Keratinocyte (primary cell): Measurements from ENCODE around the gene HOXC11. TPM values are rescaled to one million over a fixed set of nuclear protein-coding genes. Genes with fewer than 3 reads are reported as not detected.
A peak's percentile ranks its signal among the peaks of the same experiment; 100 is the strongest.

Experiments
- DNase-seq: peaks from one replicate; pipeline ENCODE4 v3.0.0-alpha.2; 2011; ENCODE audit warnings: low read depth, missing footprints, low spot score
- FAIRE-seq: peaks from 2 replicates; lab custom pipeline; 2011; peaks lifted over from hg19 to GRCh38; lab: Jason Lieb, UNC
- H2AFZ ChIP-seq: 2 replicates; pipeline ENCODE4 v1.6.0; 2012; ENCODE audit warnings: low read length, control low read depth, inconsistent platforms; ENCODE audit not compliant: control insufficient read depth
- H3K27ac ChIP-seq: 2 replicates; pipeline ENCODE4 v1.5.1; 2011; ENCODE audit warnings: low read length; ENCODE audit not compliant: control insufficient read depth, insufficient read depth
- H3K27me3 ChIP-seq: 3 replicates; pipeline ENCODE4 v1.6.0; 2011; ENCODE audit warnings: low read length; ENCODE audit not compliant: control insufficient read depth, insufficient read depth; ENCODE audit errors: extremely low read depth
- H3K36me3 ChIP-seq, 2 experiments: 2 replicates in 1 of 2; 3 replicates in 1 of 2; pipeline ENCODE4 v1.5.1; 2011; ENCODE audit warnings: low read length in 2 of 2, mild to moderate bottlenecking in 1 of 2; ENCODE audit not compliant: control insufficient read depth in 2 of 2, insufficient read depth in 2 of 2; ENCODE audit errors: extremely low read depth in 1 of 2
- H3K4me1 ChIP-seq: 3 replicates; pipeline ENCODE4 v1.5.1; 2011; ENCODE audit warnings: low read length; ENCODE audit not compliant: control insufficient read depth, insufficient read depth; ENCODE audit errors: extremely low read depth
- H3K4me2 ChIP-seq: 3 replicates; pipeline ENCODE4 v1.6.0; 2011; ENCODE audit warnings: low read depth, low read length; ENCODE audit not compliant: control insufficient read depth, insufficient read depth; ENCODE audit errors: extremely low read depth
- H3K4me3 ChIP-seq, 3 experiments: fragments of 200-600 bp in 1 of 3; sonication (generic) in 1 of 3; 2 replicates in 2 of 3; 3 replicates in 1 of 3; pipeline ENCODE4 v1.5.1; 2011 to 2016; ENCODE audit warnings: low read length in 3 of 3, mild to moderate bottlenecking in 3 of 3, control low read depth in 2 of 3, inconsistent platforms in 1 of 3, low read depth in 1 of 3, mixed read lengths in 1 of 3, mixed run types in 1 of 3, moderate library complexity in 1 of 3; ENCODE audit not compliant: control insufficient read depth in 2 of 3, insufficient read depth in 2 of 3; ENCODE audit errors: extremely low read depth in 1 of 3
- H3K79me2 ChIP-seq: 2 replicates; pipeline ENCODE4 v1.6.0; 2012; ENCODE audit warnings: low read length; ENCODE audit not compliant: control insufficient read depth, insufficient read depth
- H3K9ac ChIP-seq: 3 replicates; pipeline ENCODE4 v1.6.0; 2011; ENCODE audit warnings: low read length; ENCODE audit not compliant: control insufficient read depth, insufficient read depth; ENCODE audit errors: extremely low read depth
- H3K9me1 ChIP-seq: 3 replicates; pipeline ENCODE4 v1.6.0; 2011; ENCODE audit warnings: low read length; ENCODE audit not compliant: control insufficient read depth, insufficient read depth; ENCODE audit errors: extremely low read depth
- H3K9me3 ChIP-seq: 2 replicates; pipeline ENCODE4 v1.5.1; 2012; ENCODE audit warnings: low read depth, low read length; ENCODE audit not compliant: control insufficient read depth
- H4K20me1 ChIP-seq: 3 replicates; pipeline ENCODE4 v1.6.0; 2011; ENCODE audit warnings: low read length; ENCODE audit not compliant: control insufficient read depth, insufficient read depth; ENCODE audit errors: extremely low read depth
- EZH2 ChIP-seq: IDR thresholded peaks from one replicate; pipeline ENCODE4 v1.6.1; 2012; ENCODE audit warnings: inconsistent platforms, mild to moderate bottlenecking, low read length, moderate library complexity
- dilution Hi-C: fragments of 300-500 bp; cut with MboI; formaldehyde crosslinking; loops from one replicate; pipeline ENCODE4 v1.7.0; 2020; ENCODE audit warnings: low sequenced_read_pairs; ENCODE audit not compliant: extremely low pct_ligation_motif_present
- polyA plus RNA-seq, 5 experiments: library from polyadenylated mRNA; depleted of rRNA in 3 of 5; stranded (reverse) in 3 of 5; stranded (forward) in 1 of 5; unstranded in 1 of 5; fragments of >200 nt; gene quantifications; 1 replicate in 1 of 5; 2 replicates in 3 of 5; 3 replicates in 1 of 5; pipeline versions ENCODE4 v1.2.1 to v1.2.3, GENCODE V29; 2011 to 2012; ENCODE audit warnings: missing spikeins in 2 of 5, low read depth in 1 of 5, low replicate concordance in 1 of 5
- TF ChIP-seq, protein P1 (sequence below), 3 experiments: IDR thresholded peaks in 1 of 3; conservative IDR thresholded peaks in 1 of 3; optimal IDR thresholded peaks in 1 of 3; 2 replicates in 2 of 3; 3 replicates in 1 of 3; pipeline versions ENCODE3 to v1.5.1; 2011; ENCODE audit warnings: low read length in 3 of 3, mild to moderate bottlenecking in 3 of 3, moderate library complexity in 2 of 3, control low read depth in 1 of 3, inconsistent platforms in 1 of 3; ENCODE audit not compliant: insufficient read depth in 2 of 3; ENCODE audit errors: extremely low read depth in 1 of 3

HOXC11 gene
- polyA plus RNA-seq, 1 donor (not counting 4 experiments of a cell fraction or from before 2014, with no cell fraction given): 1.6 TPM

- Histone ChIP-seq H3K9me3 (no peaks in the 10 kb centered on the region), H3K4me1 (peaks cover 33% of the 10 kb centered on the region), H3K27ac (peak within 1 kb of the TSS; percentile 83), H3K4me2 (peak within 1 kb of the TSS; percentile 94), H3K36me3 (no peaks in the 10 kb centered on the region), H3K4me3 (peak within 1 kb of the TSS; percentile 73 to 91 (median 90)), H3K9ac (peak within 1 kb of the TSS; percentile 90), H3K79me2 (peaks cover 61% of the 10 kb centered on the region), H3K27me3 (no peaks in the 10 kb centered on the region), H4K20me1 (no peaks in the 10 kb centered on the region), H3K9me1 (no peaks in the 10 kb centered on the region), H2AFZ (peak within 1 kb of the TSS; percentile 61)
- TF ChIP-seq, protein P1, sequence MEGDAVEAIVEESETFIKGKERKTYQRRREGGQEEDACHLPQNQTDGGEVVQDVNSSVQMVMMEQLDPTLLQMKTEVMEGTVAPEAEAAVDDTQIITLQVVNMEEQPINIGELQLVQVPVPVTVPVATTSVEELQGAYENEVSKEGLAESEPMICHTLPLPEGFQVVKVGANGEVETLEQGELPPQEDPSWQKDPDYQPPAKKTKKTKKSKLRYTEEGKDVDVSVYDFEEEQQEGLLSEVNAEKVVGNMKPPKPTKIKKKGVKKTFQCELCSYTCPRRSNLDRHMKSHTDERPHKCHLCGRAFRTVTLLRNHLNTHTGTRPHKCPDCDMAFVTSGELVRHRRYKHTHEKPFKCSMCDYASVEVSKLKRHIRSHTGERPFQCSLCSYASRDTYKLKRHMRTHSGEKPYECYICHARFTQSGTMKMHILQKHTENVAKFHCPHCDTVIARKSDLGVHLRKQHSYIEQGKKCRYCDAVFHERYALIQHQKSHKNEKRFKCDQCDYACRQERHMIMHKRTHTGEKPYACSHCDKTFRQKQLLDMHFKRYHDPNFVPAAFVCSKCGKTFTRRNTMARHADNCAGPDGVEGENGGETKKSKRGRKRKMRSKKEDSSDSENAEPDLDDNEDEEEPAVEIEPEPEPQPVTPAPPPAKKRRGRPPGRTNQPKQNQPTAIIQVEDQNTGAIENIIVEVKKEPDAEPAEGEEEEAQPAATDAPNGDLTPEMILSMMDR (optimal IDR thresholded peaks at IDR 0.05 in 1 of 3, IDR thresholded peaks at IDR 0.05 in 1 of 3, conservative IDR thresholded peaks at IDR 0.05 in 1 of 3; ENCODE audit: extremely low read depth in 1 of 3, insufficient read depth in 2 of 3, low read length in 3 of 3): peak; percentile 61 to 97 (median 85)
- TF ChIP-seq EZH2: no peak
- dilution Hi-C loops: no loop called here
- FAIRE-seq: peak; percentile 91
- DNase-seq: no peak
These were observed 12.2 kb downstream of the HOXC11 start, which contains the start of gene HOXC10 for GRCh38 chr12:53984901-53985691. HOXC10 (plus strand) TSS chr12:53985146; CDS start chr12:53985260, 114 bp downstream.

DNA sequence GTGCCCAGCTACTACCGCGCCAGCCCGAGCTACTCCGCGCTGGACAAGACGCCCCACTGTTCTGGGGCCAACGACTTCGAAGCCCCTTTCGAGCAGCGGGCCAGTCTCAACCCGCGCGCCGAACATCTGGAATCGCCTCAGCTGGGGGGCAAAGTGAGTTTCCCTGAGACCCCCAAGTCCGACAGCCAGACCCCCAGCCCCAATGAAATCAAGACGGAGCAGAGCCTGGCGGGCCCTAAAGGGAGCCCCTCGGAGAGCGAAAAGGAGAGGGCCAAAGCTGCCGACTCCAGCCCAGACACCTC is 12.7 kb downstream of the HOXC11 start:
- H3K4me1 ChIP-seq: peaks cover 33% of the 10 kb centered on the region
- H3K79me2 ChIP-seq: peaks cover 67% of the 10 kb centered on the region
- dilution Hi-C loops: no loop called here
- peak overlapping the region; percentile 83 for H3K27ac ChIP-seq
- H4K20me1 ChIP-seq: no peaks in the 10 kb centered on the region
- no peaks in the 10 kb centered on the region for H3K27me3 ChIP-seq
- TF ChIP-seq, protein P1 (optimal IDR thresholded peaks at IDR 0.05 in 1 of 3, IDR thresholded peaks at IDR 0.05 in 1 of 3, conservative IDR thresholded peaks at IDR 0.05 in 1 of 3; ENCODE audit: extremely low read depth in 1 of 3, insufficient read depth in 2 of 3, low read length in 3 of 3): no peak
- no peak for TF ChIP-seq EZH2
- peak overlapping the region; percentile 94 for H3K4me2 ChIP-seq
- H3K9me3 ChIP-seq: no peaks in the 10 kb centered on the region
- H3K9ac ChIP-seq: peak overlapping the region; percentile 90
- H3K36me3 ChIP-seq: peaks cover 0 to 1% of the 10 kb centered on the region in 2 experiments
- FAIRE-seq (no peak), DNase-seq (no peak)
- peak overlapping the region; percentile 73 to 91 (median 90) for H3K4me3 ChIP-seq
- peak overlapping the region; percentile 61 for H2AFZ ChIP-seq
- H3K9me1 ChIP-seq: no peaks in the 10 kb centered on the region
